ENCODE results near the gene XXYLT1. TPM values are rescaled to one million over a fixed set of nuclear protein-coding genes. Genes with fewer than 3 reads are reported as not detected.

Gene XXYLT1
- total and polyA plus RNA-seq, 9 of the 15 experiments (the other 6 are each of a cell fraction or from before 2014, with no cell fraction given) = 1.9 to 18.9 (median 15.0) TPM

GRCh38 chr3:195071011-195071728, 199.8 kb downstream of the XXYLT1 start:
- POLR2A ChIA-PET = no interaction called here
- ATAC-seq (no peak), DNase-seq (ENCODE audit: extremely low read depth in 1 of 4, low spot score in 3 of 4) (no peak), FAIRE-seq (no peak)
- no peaks in the 10 kb centered on the region; the same call in 1 of the 2 replicates for H4K20me1 ChIP-seq (replicated peaks; ENCODE audit: control insufficient read depth, insufficient read depth, low read length)
- no peaks in the 10 kb centered on the region for H3K79me2 ChIP-seq (ENCODE audit: control insufficient read depth, insufficient read depth, low read length)
- H3K27ac ChIP-seq (ENCODE audit: extremely low read depth, low read depth, low read length) = no peak overlapping the region
- no peaks in the 10 kb centered on the region for H3K27me3 ChIP-seq (ENCODE audit: control insufficient read depth in 2 of 2, insufficient read depth in 2 of 2, low read length in 2 of 2)
- no peaks in the 10 kb centered on the region for H3K9me3 ChIP-seq (replicated peaks; ENCODE audit: control insufficient read depth, insufficient read depth, low read depth, low read length)
- TF ChIP-seq TAF15 (IDR thresholded peaks at IDR 0.05; ENCODE audit: low read depth, low read length) (no peak), THRB (CRISPR knock-in tag; conservative IDR thresholded peaks at IDR 0.05) (no peak), ZNF24 (IDR thresholded peaks at IDR 0.05) (no peak), ZFX (CRISPR knock-in tag; IDR thresholded peaks at IDR 0.05) (no peak), BCL6 (CRISPR knock-in tag; IDR thresholded peaks at IDR 0.05) (no peak), ZNF778 (CRISPR knock-in tag; IDR thresholded peaks at IDR 0.05) (no peak), GATAD2B (IDR thresholded peaks at IDR 0.05; ENCODE audit: borderline replicate concordance) (no peak), SREBF2 (CRISPR knock-in tag; IDR thresholded peaks at IDR 0.05) (no peak), HNRNPL (IDR thresholded peaks at IDR 0.05; ENCODE audit: low read depth, low read length) (no peak), ZNF277 (CRISPR knock-in tag; IDR thresholded peaks at IDR 0.05; ENCODE audit: borderline replicate concordance) (no peak), ZFP91 (CRISPR knock-in tag; IDR thresholded peaks at IDR 0.05) (no peak), ZNF695 (CRISPR knock-in tag; IDR thresholded peaks at IDR 0.05) (no peak), CBX1 (IDR thresholded peaks at IDR 0.05; ENCODE audit: low read depth) (no peak), SMARCA4 (IDR thresholded peaks at IDR 0.05) (no peak), TEAD1 (CRISPR knock-in tag; IDR thresholded peaks at IDR 0.05) (no peak), COPS2 (conservative IDR thresholded peaks at IDR 0.05) (no peak), ZNF431 (CRISPR knock-in tag; IDR thresholded peaks at IDR 0.05) (no peak), SFPQ (IDR thresholded peaks at IDR 0.05; ENCODE audit: low read depth, low read length) (no peak)
- no peak overlapping the region for H3K4me3 ChIP-seq
- H3K9me1 ChIP-seq (ENCODE audit: control insufficient read depth, insufficient read depth, low read length) = no peaks in the 10 kb centered on the region
- no TSS peak for BruUV-seq (replicated peaks)
- no peak overlapping the region; a peak in 1 of 4 replicates for H3K9ac ChIP-seq (ENCODE audit: insufficient read depth in 1 of 2, low read depth in 2 of 2, low read length in 2 of 2)
- WGBS (ENCODE audit: insufficient coverage, low coverage, missing lambda C conversion rate) = 58% methylated on average over 16 of the region's 19 CpGs
- intact Hi-C loops (cut with micrococcal nuclease) (no loop called here), in situ Hi-C loops (cut with MboI) (no loop called here)
- H2AFZ ChIP-seq (ENCODE audit: low read depth, low read length) = no peak overlapping the region
- CTCF ChIA-PET (ENCODE audit: low intra/inter-chr PET ratio) = no interaction called here
- peaks cover 5% of the 10 kb centered on the region; the same call in 1 of the 3 replicates for H3K36me3 ChIP-seq (ENCODE audit: control insufficient read depth, insufficient read depth, low read length)
- H3K4me1 ChIP-seq (replicated peaks in 1 of 2; ENCODE audit: control insufficient read depth in 2 of 2, insufficient read depth in 2 of 2, low read length in 2 of 2) = peaks cover 0 to 13% of the 10 kb centered on the region in 2 experiments; a peak in 2 of 5 replicates
- no peak overlapping the region for H3K4me2 ChIP-seq (ENCODE audit: insufficient read depth, low read length)

Data from K562 (cell line).